HepG2 (cell line): Measurements from ENCODE around the gene FYB1. TPM values are rescaled to one million over a fixed set of nuclear protein-coding genes. Genes with fewer than 3 reads are reported as not detected.

Source experiments
- ATAC-seq: fragments of 200-7000 bp; cut with Tn5 transposase; 3 replicates; pipeline ENCODE4 v1.9.1; 2020; ENCODE audit warnings: mild to moderate bottlenecking, moderate library complexity
- BruUV-seq: library from RNA; stranded (reverse); fragments of 400-500 nt; replicated peaks from 2 replicates; lab custom pipeline; 2021; lab: Mats Ljungman, UMichigan
- CTCF ChIA-PET: fragments of 300-600 bp; formaldehyde crosslinking; extraction: SDS; loops from one replicate; lab custom pipeline; 2021; ENCODE audit warnings: low total read pairs, inconsistent platforms, low intra/inter-chr PET ratio; lab: Yijun Ruan, JAX
- POLR2A ChIA-PET: fragments of 350-600 bp; sonication (Branson Sonifier 250); formaldehyde crosslinking; loops from one replicate; lab custom pipeline; 2020; ENCODE audit warnings: antibody characterized with exemption, inconsistent platforms; lab: Yijun Ruan, JAX
- DNase-seq: peaks from one replicate; pipeline ENCODE4 v3.0.0-alpha.2; 2015; ENCODE audit warnings: low spot score
- FAIRE-seq: peaks from 3 replicates; lab custom pipeline; 2011; peaks lifted over from hg19 to GRCh38; lab: Jason Lieb, UNC
- H2AFZ ChIP-seq: one replicate; pipeline ENCODE4 v1.6.1; 2011; ENCODE audit warnings: low read length, inconsistent platforms
- H3K27ac ChIP-seq: fragments of 300-600 bp; 3 replicates; pipeline ENCODE4 v1.8.0; 2011; ENCODE audit warnings: mixed run types, mild to moderate bottlenecking, mixed read lengths, low read length, inconsistent platforms; ENCODE audit not compliant: insufficient read depth; ENCODE audit errors: extremely low read length
- H3K27me3 ChIP-seq, 2 experiments: fragments of 200-600 bp in 1 of 2; 2 replicates in 1 of 2; 3 replicates in 1 of 2; pipeline versions ENCODE4 v1.6.0 to v1.8.0; 2011; ENCODE audit warnings: low read length in 2 of 2, mild to moderate bottlenecking in 2 of 2, moderate library complexity in 2 of 2, inconsistent platforms in 1 of 2; ENCODE audit not compliant: insufficient read depth in 2 of 2, control insufficient read depth in 1 of 2
- H3K36me3 ChIP-seq, 2 experiments: fragments of 200-600 bp in 1 of 2; replicated peaks in 1 of 2; 2 replicates in 1 of 2; 3 replicates in 1 of 2; pipeline versions ENCODE4 v1.5.1 to v1.8.0; 2011; ENCODE audit warnings: low read length in 2 of 2, inconsistent platforms in 1 of 2; ENCODE audit not compliant: insufficient read depth in 2 of 2, control insufficient read depth in 1 of 2
- H3K4me1 ChIP-seq: 2 replicates; pipeline ENCODE4 v1.5.1; 2012; ENCODE audit warnings: low read length, inconsistent platforms; ENCODE audit not compliant: insufficient read depth
- H3K4me2 ChIP-seq: 2 replicates; pipeline ENCODE4 v1.6.0; 2011; ENCODE audit warnings: low read depth, low read length, inconsistent platforms
- H3K4me3 ChIP-seq, 3 experiments: fragments of 200-600 bp in 1 of 3; sonication (generic), shearing (Covaris generic) in 1 of 3; replicated peaks in 1 of 3; 2 replicates each; pipeline ENCODE4 v1.5.1; 2011 to 2016; ENCODE audit warnings: low read length in 3 of 3, inconsistent platforms in 2 of 3, low read depth in 2 of 3, mild to moderate bottlenecking in 2 of 3, control low read depth in 1 of 3, mixed read lengths in 1 of 3; ENCODE audit not compliant: insufficient read depth in 1 of 3
- H3K79me2 ChIP-seq: one replicate; pipeline ENCODE4 v1.6.1; 2011; ENCODE audit warnings: low read length, inconsistent platforms; ENCODE audit not compliant: insufficient read depth
- H3K9ac ChIP-seq: 2 replicates; pipeline ENCODE4 v1.6.0; 2011; ENCODE audit warnings: mild to moderate bottlenecking, low read depth, low read length, inconsistent platforms; ENCODE audit not compliant: insufficient read depth
- H3K9me3 ChIP-seq: 2 replicates; pipeline ENCODE4 v1.5.1; 2012; ENCODE audit warnings: mild to moderate bottlenecking, low read length
- H4K20me1 ChIP-seq: 2 replicates; pipeline ENCODE4 v1.6.0; 2011; ENCODE audit warnings: inconsistent platforms, mild to moderate bottlenecking, low read length, moderate library complexity; ENCODE audit not compliant: insufficient read depth
- ZSCAN29 ChIP-seq: sonication (generic); formaldehyde crosslinking; conservative IDR thresholded peaks from 2 replicates; pipeline ENCODE4 v1.4.0; 2020; ENCODE audit warnings: mild to moderate bottlenecking, missing genetic modification reagents
- WGBS: methylation state at CpG from one replicate; pipeline ENCODE4 v1.1.6; 2017; ENCODE audit warnings: low lambda C conversion rate; 5-methylcytosine and 5-hydroxymethylcytosine counted together
- in situ Hi-C: cut with HindIII; loops from 2 replicates; pipeline ENCODE4 v1.10.0; 2017; ENCODE audit warnings: low pct_unique_long_range_greater_than_20kb; ENCODE audit not compliant: extremely low pct_ligation_motif_present
- intact Hi-C: fragments of 100-400 bp; cut with micrococcal nuclease; formaldehyde crosslinking; loops from one replicate; pipeline ENCODE4 v1.10.0; 2022; ENCODE audit not compliant: unreplicated experiment
- polyA plus RNA-seq, 8 experiments: library from polyadenylated mRNA; depleted of rRNA in 3 of 8; stranded (reverse) in 7 of 8; unstranded in 1 of 8; fragments of >200 nt; fragmentation: Illumina TruSeq in 4 of 8; extraction: Trizol in 4 of 8; gene quantifications; 2 replicates each; pipeline versions ENCODE4 v1.2.1 to v1.2.3, GENCODE V29; 2011 to 2016; ENCODE audit warnings: low read depth in 4 of 8, missing spikeins in 1 of 8, mixed read lengths in 1 of 8; ENCODE audit not compliant: insufficient read depth in 1 of 8
- total RNA-seq, 5 experiments: library from RNA; depleted of rRNA; stranded (reverse); fragments of >200 nt; fragmentation: Illumina TruSeq; extraction: Trizol; gene quantifications; 2 replicates each; pipeline ENCODE4 v1.2.3, GENCODE V29; 2016; ENCODE audit warnings: low read depth in 1 of 5
- TF ChIP-seq, protein P1 (sequence below): sonication (generic); formaldehyde crosslinking; IDR thresholded peaks from 2 replicates; pipeline ENCODE4 v1.5.0; 2020; ENCODE audit warnings: missing genetic modification reagents
- TF ChIP-seq, protein P2 (sequence below): sonication (generic); formaldehyde crosslinking; IDR thresholded peaks from 2 replicates; pipeline ENCODE4 v1.4.0; 2020; ENCODE audit warnings: missing genetic modification reagents
- TF ChIP-seq, protein P3 (sequence below): IDR thresholded peaks from 2 replicates; pipeline ENCODE4 v1.6.1; 2016

FYB1 gene
- total and polyA plus RNA-seq, 2 of the 13 experiments (the other 11 are each of a cell fraction or from before 2014, with no cell fraction given), result 0.03 TPM; not detected in 1

DNA sequence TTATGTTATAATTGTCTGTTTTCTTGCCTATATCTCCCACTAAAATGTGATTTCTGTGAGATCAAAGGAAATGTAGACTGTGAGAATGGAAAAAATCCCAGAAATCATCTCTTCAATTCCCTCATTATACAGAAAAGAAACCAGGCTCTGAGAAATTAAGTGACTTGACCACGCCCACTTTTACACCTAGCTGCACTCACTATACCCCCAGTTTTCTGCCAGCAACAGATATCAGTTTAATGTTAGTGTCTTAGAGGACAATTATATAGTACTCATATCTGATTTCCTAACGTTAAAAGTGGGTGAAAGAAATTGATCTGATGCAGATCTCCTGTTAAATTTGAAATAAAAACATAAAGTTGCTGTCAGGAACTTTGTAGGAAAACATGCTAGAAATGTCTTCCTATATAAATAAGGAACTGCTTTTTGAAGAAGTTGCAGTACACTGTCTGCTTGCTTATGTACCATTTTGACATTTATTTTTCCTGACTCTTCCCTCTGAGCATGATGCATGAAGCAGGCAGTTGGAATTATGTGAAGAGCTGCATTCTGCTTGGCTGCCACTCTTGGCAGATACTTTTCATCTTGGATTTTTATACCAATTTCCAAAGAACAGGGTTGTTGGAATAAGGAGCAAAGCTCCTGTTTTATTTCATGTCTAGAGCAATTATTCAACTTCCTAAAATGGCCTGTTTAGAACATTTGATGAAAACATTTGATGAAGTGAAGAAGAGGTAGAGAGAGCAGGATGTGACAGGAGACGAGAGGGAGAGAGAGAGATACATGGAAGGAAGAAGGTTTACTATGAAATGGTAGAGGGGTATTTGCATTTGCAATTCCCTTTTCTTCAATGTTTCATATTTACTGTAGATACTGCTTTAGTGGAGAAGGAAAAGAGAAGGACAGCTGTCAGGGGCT lies 87.9 kb downstream of the FYB1 start:
- Histone ChIP-seq H4K20me1 (no peaks in the 10 kb centered on the region), H3K4me1 (0 out of 2 replicates have a peak, but pooled peaks cover 5% of the 10 kb centered on the region), H2AFZ (no peak overlapping the region), H3K9me3 (no peaks in the 10 kb centered on the region), H3K27me3 (no peaks in the 10 kb centered on the region), H3K36me3 (no peaks in the 10 kb centered on the region), H3K9ac (no peak overlapping the region), H3K4me3 (no peak overlapping the region), H3K79me2 (no peaks in the 10 kb centered on the region), H3K4me2 (no peak overlapping the region), H3K27ac (no peak overlapping the region)
- in situ Hi-C loops (no loop called here), intact Hi-C loops (no loop called here)
- DNase-seq, result no peak
- FAIRE-seq, result no peak
- TF ChIP-seq, protein P1, sequence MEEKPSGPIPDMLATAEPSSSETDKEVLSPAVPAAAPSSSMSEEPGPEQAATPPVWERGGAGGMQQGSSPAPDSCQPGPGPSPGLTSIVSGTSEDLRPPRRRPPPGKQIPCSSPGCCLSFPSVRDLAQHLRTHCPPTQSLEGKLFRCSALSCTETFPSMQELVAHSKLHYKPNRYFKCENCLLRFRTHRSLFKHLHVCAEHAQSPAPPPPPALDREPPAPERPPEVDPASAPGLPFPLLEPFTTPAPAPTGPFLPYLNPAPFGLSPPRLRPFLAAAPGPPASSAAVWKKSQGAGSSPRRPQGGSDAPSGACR, result no peak
- TF ChIP-seq, protein P2, sequence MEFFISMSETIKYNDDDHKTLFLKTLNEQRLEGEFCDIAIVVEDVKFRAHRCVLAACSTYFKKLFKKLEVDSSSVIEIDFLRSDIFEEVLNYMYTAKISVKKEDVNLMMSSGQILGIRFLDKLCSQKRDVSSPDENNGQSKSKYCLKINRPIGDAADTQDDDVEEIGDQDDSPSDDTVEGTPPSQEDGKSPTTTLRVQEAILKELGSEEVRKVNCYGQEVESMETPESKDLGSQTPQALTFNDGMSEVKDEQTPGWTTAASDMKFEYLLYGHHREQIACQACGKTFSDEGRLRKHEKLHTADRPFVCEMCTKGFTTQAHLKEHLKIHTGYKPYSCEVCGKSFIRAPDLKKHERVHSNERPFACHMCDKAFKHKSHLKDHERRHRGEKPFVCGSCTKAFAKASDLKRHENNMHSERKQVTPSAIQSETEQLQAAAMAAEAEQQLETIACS (CRISPR knock-in tag), result no peak
- TF ChIP-seq ZSCAN29 (CRISPR knock-in tag), result no peak
- TF ChIP-seq, protein P3, sequence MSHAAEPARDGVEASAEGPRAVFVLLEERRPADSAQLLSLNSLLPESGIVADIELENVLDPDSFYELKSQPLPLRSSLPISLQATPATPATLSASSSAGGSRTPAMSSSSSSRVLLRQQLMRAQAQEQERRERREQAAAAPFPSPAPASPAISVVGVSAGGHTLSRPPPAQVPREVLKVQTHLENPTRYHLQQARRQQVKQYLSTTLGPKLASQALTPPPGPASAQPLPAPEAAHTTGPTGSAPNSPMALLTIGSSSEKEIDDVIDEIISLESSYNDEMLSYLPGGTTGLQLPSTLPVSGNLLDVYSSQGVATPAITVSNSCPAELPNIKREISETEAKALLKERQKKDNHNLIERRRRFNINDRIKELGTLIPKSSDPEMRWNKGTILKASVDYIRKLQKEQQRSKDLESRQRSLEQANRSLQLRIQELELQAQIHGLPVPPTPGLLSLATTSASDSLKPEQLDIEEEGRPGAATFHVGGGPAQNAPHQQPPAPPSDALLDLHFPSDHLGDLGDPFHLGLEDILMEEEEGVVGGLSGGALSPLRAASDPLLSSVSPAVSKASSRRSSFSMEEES (CRISPR knock-in tag), result no peak
- ChIA-PET CTCF (no interaction called here), POLR2A (no interaction called here)
- no peak for ATAC-seq
- 19% methylated on average over 3 of the region's 3 CpGs for WGBS
- no TSS peak for BruUV-seq
